HEK293 (cell line): Measurements from ENCODE around the gene PPP1R3G.
A peak's percentile ranks its signal among the peaks of the same experiment; 100 is the strongest.

Experiments used
- PATZ1 ChIP-seq: fragments of 450-650 bp; formaldehyde crosslinking; IDR thresholded peaks from 2 replicates; pipeline ENCODE4 v1.5.1; 2016; ENCODE audit warnings: missing biosample characterization, missing genetic modification characterization
- PRDM2 ChIP-seq: fragments of 450-650 bp; formaldehyde crosslinking; IDR thresholded peaks from 2 replicates; pipeline ENCODE4 v1.5.1; 2016; ENCODE audit warnings: missing biosample characterization, missing genetic modification characterization, borderline replicate concordance
- TCF7L2 ChIP-seq: IDR thresholded peaks from 2 replicates; pipeline ENCODE4 v1.6.1; 2011; ENCODE audit warnings: low read depth, mild to moderate bottlenecking, inconsistent platforms, low read length, moderate library complexity, borderline replicate concordance
- ZBTB10 ChIP-seq: fragments of 450-650 bp; formaldehyde crosslinking; IDR thresholded peaks from 2 replicates; pipeline ENCODE4 v1.5.1; 2016; ENCODE audit warnings: missing biosample characterization, missing genetic modification characterization
- ZFP3 ChIP-seq: fragments of 450-650 bp; formaldehyde crosslinking; IDR thresholded peaks from 2 replicates; pipeline ENCODE4 v1.5.1; 2016; ENCODE audit warnings: low read depth, missing biosample characterization, missing genetic modification characterization
- ZNF114 ChIP-seq: fragments of 450-650 bp; formaldehyde crosslinking; IDR thresholded peaks from 2 replicates; pipeline ENCODE4 v1.5.0; 2017; ENCODE audit warnings: missing biosample characterization, missing genetic modification characterization
- ZNF132 ChIP-seq: fragments of 450-650 bp; formaldehyde crosslinking; IDR thresholded peaks from 2 replicates; pipeline ENCODE4 v1.5.1; 2017; ENCODE audit warnings: missing biosample characterization, missing genetic modification characterization, borderline replicate concordance
- ZNF174 ChIP-seq: fragments of 450-650 bp; formaldehyde crosslinking; IDR thresholded peaks from 2 replicates; pipeline ENCODE4 v1.5.0; 2017; ENCODE audit warnings: missing biosample characterization, mild to moderate bottlenecking, missing genetic modification characterization
- ZNF302 ChIP-seq: fragments of 450-650 bp; formaldehyde crosslinking; IDR thresholded peaks from 2 replicates; pipeline ENCODE4 v1.5.1; 2016; ENCODE audit warnings: missing biosample characterization, missing genetic modification characterization, low read depth
- ZNF335 ChIP-seq: fragments of 450-650 bp; formaldehyde crosslinking; conservative IDR thresholded peaks from 2 replicates; pipeline ENCODE4 v1.5.1; 2016; ENCODE audit warnings: missing biosample characterization, missing genetic modification characterization
- ZNF394 ChIP-seq: fragments of 450-650 bp; formaldehyde crosslinking; IDR thresholded peaks from 2 replicates; pipeline ENCODE4 v1.5.1; 2016; ENCODE audit warnings: missing biosample characterization, missing genetic modification characterization, mild to moderate bottlenecking, moderate library complexity, borderline replicate concordance
- ZNF488 ChIP-seq: fragments of 450-650 bp; formaldehyde crosslinking; IDR thresholded peaks from 2 replicates; pipeline ENCODE4 v1.5.1; 2016; ENCODE audit warnings: missing biosample characterization, missing genetic modification characterization
- ZNF548 ChIP-seq: fragments of 450-650 bp; formaldehyde crosslinking; IDR thresholded peaks from 2 replicates; pipeline ENCODE4 v1.5.1; 2016; ENCODE audit warnings: missing biosample characterization, missing genetic modification characterization
- ZNF571 ChIP-seq: fragments of 450-650 bp; formaldehyde crosslinking; IDR thresholded peaks from 2 replicates; pipeline ENCODE4 v1.5.0; 2017; ENCODE audit warnings: missing biosample characterization, missing genetic modification characterization
- ZNF596 ChIP-seq: fragments of 450-650 bp; IDR thresholded peaks from 2 replicates; pipeline ENCODE4 v1.5.0; 2018; ENCODE audit warnings: missing biosample characterization, mild to moderate bottlenecking, missing genetic modification characterization, moderate library complexity
- ZNF776 ChIP-seq: fragments of 450-650 bp; formaldehyde crosslinking; IDR thresholded peaks from 2 replicates; pipeline ENCODE4 v1.5.0; 2017; ENCODE audit warnings: missing biosample characterization, missing genetic modification characterization, borderline replicate concordance
- TF ChIP-seq, protein P1 (sequence below): fragments of 450-650 bp; formaldehyde crosslinking; IDR thresholded peaks from 2 replicates; pipeline ENCODE4 v1.5.1; 2016; ENCODE audit warnings: missing biosample characterization, missing genetic modification characterization
- TF ChIP-seq, protein P2 (sequence below): fragments of 450-650 bp; formaldehyde crosslinking; IDR thresholded peaks from 2 replicates; pipeline ENCODE4 v1.5.1; 2017; ENCODE audit warnings: missing biosample characterization, missing genetic modification characterization
- TF ChIP-seq, protein P3 (sequence below): fragments of 450-650 bp; formaldehyde crosslinking; IDR thresholded peaks from 2 replicates; pipeline ENCODE4 v1.5.1; 2017; ENCODE audit warnings: missing biosample characterization, missing genetic modification characterization
- TF ChIP-seq, protein P4 (sequence below): IDR thresholded peaks from 2 replicates; pipeline ENCODE4 v1.6.1; 2011; ENCODE audit warnings: mild to moderate bottlenecking, low read depth, low read length, borderline replicate concordance

PPP1R3G gene

DNA sequence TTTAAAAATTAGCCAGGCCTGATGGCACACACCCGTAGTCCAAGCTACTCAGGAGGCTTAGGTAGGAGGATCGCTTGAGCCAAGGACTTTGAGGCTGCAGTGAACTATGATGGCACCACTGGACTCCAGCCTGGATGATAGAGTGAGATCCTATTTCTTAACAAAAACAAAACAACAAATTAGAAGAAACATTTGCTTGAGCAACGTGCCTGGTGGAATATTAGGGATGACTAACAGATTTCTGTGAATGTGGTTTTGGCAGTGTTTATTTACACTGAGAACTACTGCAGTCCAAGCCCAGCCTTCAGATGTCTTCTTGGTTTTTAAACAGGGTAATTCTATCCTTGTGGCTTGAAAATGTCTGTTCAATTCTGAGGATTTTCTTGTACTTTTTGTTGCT lies 9.2 kb downstream of the PPP1R3G start (continued):
- TF ChIP-seq ZBTB10 (tag by site-specific recombination) (no peak), ZNF114 (no peak), ZNF302 (tag by site-specific recombination) (no peak), ZNF335 (tag by site-specific recombination) (no peak), ZNF776 (tag by site-specific recombination) (no peak), PATZ1 (tag by site-specific recombination) (no peak), PRDM2 (tag by site-specific recombination) (no peak), ZNF596 (no peak), ZFP3 (no peak), ZNF488 (tag by site-specific recombination) (no peak), ZNF394 (no peak), ZNF571 (no peak), ZNF174 (tag by site-specific recombination) (no peak), ZNF548 (0 out of 2 replicates have a peak, but pooled peaks have one; percentile 35), ZNF132 (no peak), TCF7L2 (no peak)
- TF ChIP-seq, protein P1, sequence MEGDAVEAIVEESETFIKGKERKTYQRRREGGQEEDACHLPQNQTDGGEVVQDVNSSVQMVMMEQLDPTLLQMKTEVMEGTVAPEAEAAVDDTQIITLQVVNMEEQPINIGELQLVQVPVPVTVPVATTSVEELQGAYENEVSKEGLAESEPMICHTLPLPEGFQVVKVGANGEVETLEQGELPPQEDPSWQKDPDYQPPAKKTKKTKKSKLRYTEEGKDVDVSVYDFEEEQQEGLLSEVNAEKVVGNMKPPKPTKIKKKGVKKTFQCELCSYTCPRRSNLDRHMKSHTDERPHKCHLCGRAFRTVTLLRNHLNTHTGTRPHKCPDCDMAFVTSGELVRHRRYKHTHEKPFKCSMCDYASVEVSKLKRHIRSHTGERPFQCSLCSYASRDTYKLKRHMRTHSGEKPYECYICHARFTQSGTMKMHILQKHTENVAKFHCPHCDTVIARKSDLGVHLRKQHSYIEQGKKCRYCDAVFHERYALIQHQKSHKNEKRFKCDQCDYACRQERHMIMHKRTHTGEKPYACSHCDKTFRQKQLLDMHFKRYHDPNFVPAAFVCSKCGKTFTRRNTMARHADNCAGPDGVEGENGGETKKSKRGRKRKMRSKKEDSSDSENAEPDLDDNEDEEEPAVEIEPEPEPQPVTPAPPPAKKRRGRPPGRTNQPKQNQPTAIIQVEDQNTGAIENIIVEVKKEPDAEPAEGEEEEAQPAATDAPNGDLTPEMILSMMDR (tag by site-specific recombination): no peak
- TF ChIP-seq, protein P2, sequence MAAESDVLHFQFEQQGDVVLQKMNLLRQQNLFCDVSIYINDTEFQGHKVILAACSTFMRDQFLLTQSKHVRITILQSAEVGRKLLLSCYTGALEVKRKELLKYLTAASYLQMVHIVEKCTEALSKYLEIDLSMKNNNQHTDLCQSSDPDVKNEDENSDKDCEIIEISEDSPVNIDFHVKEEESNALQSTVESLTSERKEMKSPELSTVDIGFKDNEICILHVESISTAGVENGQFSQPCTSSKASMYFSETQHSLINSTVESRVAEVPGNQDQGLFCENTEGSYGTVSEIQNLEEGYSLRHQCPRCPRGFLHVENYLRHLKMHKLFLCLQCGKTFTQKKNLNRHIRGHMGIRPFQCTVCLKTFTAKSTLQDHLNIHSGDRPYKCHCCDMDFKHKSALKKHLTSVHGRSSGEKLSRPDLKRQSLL (tag by site-specific recombination): peak; percentile 95
- TF ChIP-seq, protein P3, sequence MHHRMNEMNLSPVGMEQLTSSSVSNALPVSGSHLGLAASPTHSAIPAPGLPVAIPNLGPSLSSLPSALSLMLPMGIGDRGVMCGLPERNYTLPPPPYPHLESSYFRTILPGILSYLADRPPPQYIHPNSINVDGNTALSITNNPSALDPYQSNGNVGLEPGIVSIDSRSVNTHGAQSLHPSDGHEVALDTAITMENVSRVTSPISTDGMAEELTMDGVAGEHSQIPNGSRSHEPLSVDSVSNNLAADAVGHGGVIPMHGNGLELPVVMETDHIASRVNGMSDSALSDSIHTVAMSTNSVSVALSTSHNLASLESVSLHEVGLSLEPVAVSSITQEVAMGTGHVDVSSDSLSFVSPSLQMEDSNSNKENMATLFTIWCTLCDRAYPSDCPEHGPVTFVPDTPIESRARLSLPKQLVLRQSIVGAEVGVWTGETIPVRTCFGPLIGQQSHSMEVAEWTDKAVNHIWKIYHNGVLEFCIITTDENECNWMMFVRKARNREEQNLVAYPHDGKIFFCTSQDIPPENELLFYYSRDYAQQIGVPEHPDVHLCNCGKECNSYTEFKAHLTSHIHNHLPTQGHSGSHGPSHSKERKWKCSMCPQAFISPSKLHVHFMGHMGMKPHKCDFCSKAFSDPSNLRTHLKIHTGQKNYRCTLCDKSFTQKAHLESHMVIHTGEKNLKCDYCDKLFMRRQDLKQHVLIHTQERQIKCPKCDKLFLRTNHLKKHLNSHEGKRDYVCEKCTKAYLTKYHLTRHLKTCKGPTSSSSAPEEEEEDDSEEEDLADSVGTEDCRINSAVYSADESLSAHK (tag by site-specific recombination): no peak
- TF ChIP-seq, protein P4, sequence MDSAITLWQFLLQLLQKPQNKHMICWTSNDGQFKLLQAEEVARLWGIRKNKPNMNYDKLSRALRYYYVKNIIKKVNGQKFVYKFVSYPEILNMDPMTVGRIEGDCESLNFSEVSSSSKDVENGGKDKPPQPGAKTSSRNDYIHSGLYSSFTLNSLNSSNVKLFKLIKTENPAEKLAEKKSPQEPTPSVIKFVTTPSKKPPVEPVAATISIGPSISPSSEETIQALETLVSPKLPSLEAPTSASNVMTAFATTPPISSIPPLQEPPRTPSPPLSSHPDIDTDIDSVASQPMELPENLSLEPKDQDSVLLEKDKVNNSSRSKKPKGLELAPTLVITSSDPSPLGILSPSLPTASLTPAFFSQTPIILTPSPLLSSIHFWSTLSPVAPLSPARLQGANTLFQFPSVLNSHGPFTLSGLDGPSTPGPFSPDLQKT: no peak
